BLaER1 treated with 17β-estradiol and CSF1 and Interleukin-3, amounts not matched to agents 10 nM and 100 nM (cell line): Measurements from ENCODE around the gene KIF3A.

Experiments
- H3K27ac ChIP-seq, 11 experiments: shearing (Covaris generic); formaldehyde crosslinking; 2 replicates each; pipeline ENCODE4 v1.8.1; 2022
- H3K27me3 ChIP-seq, 11 experiments: shearing (Covaris generic); formaldehyde crosslinking; 2 replicates each; pipeline ENCODE4 v1.8.1; 2022
- H3K36me3 ChIP-seq, 11 experiments: shearing (Covaris generic); formaldehyde crosslinking; 2 replicates each; pipeline ENCODE4 v1.8.1; 2022
- H3K4me1 ChIP-seq, 10 experiments: shearing (Covaris generic); formaldehyde crosslinking; 2 replicates each; pipeline ENCODE4 v1.8.1; 2022
- H3K4me2 ChIP-seq, 11 experiments: shearing (Covaris generic); formaldehyde crosslinking; 2 replicates each; pipeline ENCODE4 v1.8.1; 2022
- H3K4me3 ChIP-seq, 10 experiments: shearing (Covaris generic); formaldehyde crosslinking; 2 replicates each; pipeline ENCODE4 v1.8.1; 2022
- H3K9ac ChIP-seq, 11 experiments: shearing (Covaris generic); formaldehyde crosslinking; 2 replicates each; pipeline ENCODE4 v1.8.1; 2022
- H3K9me3 ChIP-seq, 11 experiments: shearing (Covaris generic); formaldehyde crosslinking; replicated peaks in 1 of 11; 2 replicates each; pipeline ENCODE4 v1.8.1; 2022
- H4K20me1 ChIP-seq, 11 experiments: shearing (Covaris generic); formaldehyde crosslinking; 2 replicates each; pipeline ENCODE4 v1.8.1; 2022
- Cebpa-rat ChIP-seq, 11 experiments: shearing (Covaris generic); IDR thresholded peaks; 2 replicates each; pipeline ENCODE4 v1.8.1; 2022

KIF3A gene

DNA sequence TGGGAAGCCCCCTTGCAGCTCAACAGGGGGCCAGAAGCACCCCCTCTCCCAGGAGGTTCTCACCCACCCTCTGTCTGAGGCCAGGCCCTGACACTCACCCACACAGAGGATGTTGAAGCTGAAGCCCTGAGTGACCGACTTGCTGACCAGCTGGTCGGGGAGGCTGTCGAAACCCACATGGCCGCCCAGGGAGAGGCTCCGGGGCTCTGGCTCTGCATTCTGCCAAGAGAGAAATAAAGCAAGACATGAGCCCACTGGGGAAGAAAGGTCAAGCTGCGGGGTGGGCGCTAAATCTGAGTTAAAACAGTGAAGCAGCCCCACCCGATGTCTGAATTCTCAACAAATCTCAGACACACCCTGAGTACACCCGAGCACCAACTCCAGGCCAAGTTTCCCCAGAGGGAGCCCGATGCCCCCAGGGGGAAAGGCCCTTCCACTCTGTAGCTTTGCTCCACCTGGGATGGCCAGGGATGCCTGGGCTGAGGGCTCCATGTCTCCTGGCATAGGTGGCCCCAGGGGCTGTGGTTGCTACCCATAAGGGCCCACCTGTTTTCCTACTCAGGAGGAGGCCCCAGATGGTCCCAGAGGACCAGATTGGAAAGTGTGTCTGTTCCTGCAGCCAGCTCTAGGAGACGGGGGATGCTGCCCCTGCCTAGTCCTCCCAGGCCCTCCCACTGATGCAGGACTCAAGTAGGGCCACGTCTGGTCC lies 28.1 kb upstream of the KIF3A start:
- Histone ChIP-seq H3K9ac (no peak overlapping the region), H3K4me3 (no peak overlapping the region), H3K4me2 (peak overlapping the region in 5 of 11 experiments; percentile 4 to 71 (median 64); a peak in 3 of 22 replicates), H4K20me1 (peaks cover 0 to 7% (median 0%) of the 10 kb centered on the region in 11 experiments; a peak in 2 of 22 replicates), H3K27ac (peak overlapping the region in 2 of 11 experiments; percentile 26 to 42; a peak in 2 of 22 replicates), H3K27me3 (no peaks in the 10 kb centered on the region), H3K9me3 (no peaks in the 10 kb centered on the region), H3K36me3 (peaks cover 0 to 50% (median 22%) of the 10 kb centered on the region in 11 experiments; a peak in 17 of 22 replicates), H3K4me1 (peaks cover 23 to 63% (median 40%) of the 10 kb centered on the region in 10 experiments; a peak in 19 of 20 replicates)
- TF ChIP-seq Cebpa-rat (IDR thresholded peaks at IDR 0.05) = no peak

DNA sequence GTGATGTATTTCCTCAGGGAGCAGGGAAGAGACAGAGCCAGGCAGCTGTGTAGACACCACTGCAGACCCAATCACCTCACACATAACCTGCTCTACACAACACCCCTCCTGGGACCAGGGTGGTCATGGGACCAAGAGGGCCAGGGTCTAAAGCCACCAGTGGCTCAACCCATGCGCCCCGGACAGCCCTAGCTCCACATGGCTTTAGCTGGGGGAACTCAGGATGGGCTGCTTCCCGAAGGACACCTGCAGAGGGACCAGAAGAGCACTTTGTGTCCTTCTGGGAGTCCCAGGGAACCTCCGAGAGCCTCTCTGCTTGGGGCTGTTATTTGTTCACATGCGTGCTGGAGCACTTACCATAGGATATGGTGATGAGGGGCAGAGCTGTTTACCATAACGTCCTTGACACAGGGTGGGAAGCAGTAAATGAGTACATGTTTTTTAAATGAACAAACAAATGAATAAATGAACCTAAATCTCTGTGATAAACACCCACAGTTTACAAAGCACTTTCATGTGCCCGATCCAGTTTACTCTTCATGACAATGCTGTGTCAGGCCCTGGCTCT lies 27.4 kb upstream of the KIF3A start:
- H3K4me1 ChIP-seq = peaks cover 22 to 63% (median 39%) of the 10 kb centered on the region in 10 experiments; a peak in 19 of 20 replicates
- H3K27me3 ChIP-seq = no peaks in the 10 kb centered on the region
- peaks cover 0 to 57% (median 29%) of the 10 kb centered on the region in 11 experiments; a peak in 19 of 22 replicates for H3K36me3 ChIP-seq
- no peak overlapping the region for H3K27ac ChIP-seq
- no peak overlapping the region for H3K9ac ChIP-seq
- no peaks in the 10 kb centered on the region for H3K9me3 ChIP-seq
- H4K20me1 ChIP-seq = peaks cover 0 to 7% (median 0%) of the 10 kb centered on the region in 11 experiments; a peak in 1 of 22 replicates
- H3K4me3 ChIP-seq = no peak overlapping the region
- no peak overlapping the region for H3K4me2 ChIP-seq
- no peak for TF ChIP-seq Cebpa-rat (IDR thresholded peaks at IDR 0.05)

DNA sequence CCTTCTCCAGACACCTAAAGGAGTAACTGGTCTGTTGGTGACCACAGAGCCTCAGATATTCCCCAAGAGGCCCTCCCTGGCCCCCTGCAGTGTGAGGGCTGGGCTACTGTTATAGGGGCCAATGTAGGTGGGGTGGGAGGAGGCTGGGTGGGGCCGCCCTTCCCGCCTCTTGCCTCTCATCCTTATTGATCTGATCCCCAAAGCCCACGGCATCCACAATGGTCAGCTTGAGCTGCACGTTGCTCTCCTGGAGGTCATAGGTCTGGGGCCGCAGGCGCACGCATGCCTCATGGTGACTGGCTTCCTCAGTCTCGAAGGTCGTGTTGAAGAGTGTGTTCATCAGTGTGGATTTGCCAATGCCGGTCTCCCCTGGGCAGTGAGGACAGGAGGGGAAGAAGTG lies 26.7 kb upstream of the KIF3A start:
- no peaks in the 10 kb centered on the region for H3K9me3 ChIP-seq
- peak overlapping the region in 3 of 11 experiments; percentile 33 to 58 (median 46); a peak in 4 of 22 replicates for H3K27ac ChIP-seq
- peak overlapping the region in 3 of 11 experiments; percentile 83 to 85 (median 83); a peak in 7 of 22 replicates for H3K4me2 ChIP-seq
- H3K36me3 ChIP-seq = peaks cover 0 to 64% (median 31%) of the 10 kb centered on the region in 11 experiments; a peak in 19 of 22 replicates
- H4K20me1 ChIP-seq = peaks cover 0 to 7% (median 0%) of the 10 kb centered on the region in 11 experiments; a peak in 1 of 22 replicates
- H3K9ac ChIP-seq = no peak overlapping the region
- no peaks in the 10 kb centered on the region for H3K27me3 ChIP-seq
- H3K4me1 ChIP-seq = peaks cover 22 to 63% (median 39%) of the 10 kb centered on the region in 10 experiments; a peak in 19 of 20 replicates
- TF ChIP-seq Cebpa-rat (IDR thresholded peaks at IDR 0.05) = no peak
- H3K4me3 ChIP-seq = no peak overlapping the region

DNA sequence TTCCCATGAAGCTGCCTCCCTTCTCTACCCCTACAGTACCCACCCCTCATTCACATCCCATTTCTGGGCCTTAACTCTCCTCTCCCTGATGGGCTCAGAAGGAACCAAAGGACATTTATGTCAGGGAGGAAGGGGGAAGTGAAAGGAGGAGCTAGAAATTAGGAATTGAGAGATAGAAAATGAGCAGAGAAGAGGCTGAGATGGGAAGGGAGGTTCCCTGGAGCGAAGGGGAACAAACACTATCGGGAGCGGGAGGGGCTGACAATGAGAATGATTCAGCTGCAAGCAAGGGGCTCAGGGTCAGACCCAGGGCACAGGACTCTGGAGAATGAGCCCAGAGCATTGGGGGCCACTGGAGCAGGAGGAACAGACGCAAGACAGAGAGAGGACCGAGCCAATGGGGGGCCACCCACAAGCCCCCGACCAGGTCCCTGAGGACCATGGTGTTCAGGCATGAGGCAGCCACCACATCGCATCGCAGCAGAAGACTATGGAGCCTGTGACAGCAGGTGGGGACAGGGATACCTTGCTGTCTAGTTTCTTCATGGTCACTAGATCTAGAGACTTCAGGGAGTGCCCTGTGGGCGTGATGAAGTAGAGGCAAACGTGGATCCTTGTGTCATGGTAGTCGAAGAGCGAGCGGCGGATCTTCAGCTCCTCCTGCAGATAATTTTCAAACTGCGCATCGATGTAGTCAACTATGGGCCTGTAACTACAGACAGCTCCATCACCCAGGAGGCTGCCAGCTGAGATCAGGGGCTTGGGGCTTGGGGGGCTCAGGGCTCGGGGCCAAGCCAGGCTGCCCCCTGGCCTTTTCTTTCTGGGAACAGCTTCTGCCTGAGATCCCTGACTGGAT lies 26.1 kb upstream of the KIF3A start:
- peak overlapping the region in 5 of 11 experiments; percentile 51 to 85 (median 83); a peak in 10 of 22 replicates for H3K4me2 ChIP-seq
- H3K27ac ChIP-seq = peak overlapping the region in 4 of 11 experiments; percentile 23 to 58 (median 40); a peak in 6 of 22 replicates
- TF ChIP-seq Cebpa-rat (IDR thresholded peaks at IDR 0.05) = no peak
- peak overlapping the region in 1 of 11 experiments; percentile 18; a peak in 1 of 22 replicates for H3K9ac ChIP-seq
- H3K4me1 ChIP-seq = peaks cover 22 to 58% (median 38%) of the 10 kb centered on the region in 10 experiments; a peak in 19 of 20 replicates
- H3K27me3 ChIP-seq = no peaks in the 10 kb centered on the region
- H3K4me3 ChIP-seq = no peak overlapping the region
- 0 out of 22 replicates have a peak, but pooled peaks cover 0 to 5% (median 0%) of the 10 kb centered on the region in 11 experiments for H4K20me1 ChIP-seq
- H3K36me3 ChIP-seq = peaks cover 5 to 70% (median 32%) of the 10 kb centered on the region in 11 experiments; a peak in 20 of 22 replicates
- no peaks in the 10 kb centered on the region for H3K9me3 ChIP-seq

- Histone ChIP-seq H3K4me3 (no peak overlapping the region), H3K4me2 (peak overlapping the region in 5 of 11 experiments; percentile 51 to 85 (median 83); a peak in 7 of 22 replicates), H3K36me3 (peaks cover 12 to 73% (median 35%) of the 10 kb centered on the region in 11 experiments; a peak in 20 of 22 replicates), H3K4me1 (peaks cover 12 to 48% (median 28%) of the 10 kb centered on the region in 10 experiments; a peak in 19 of 20 replicates), H3K27me3 (no peaks in the 10 kb centered on the region), H3K27ac (peak overlapping the region in 3 of 11 experiments; percentile 4 to 46 (median 14); a peak in 2 of 22 replicates), H4K20me1 (no peaks in the 10 kb centered on the region), H3K9me3 (no peaks in the 10 kb centered on the region), H3K9ac (no peak overlapping the region)
- TF ChIP-seq Cebpa-rat (IDR thresholded peaks at IDR 0.05) = no peak
Observed at GRCh38 chr5:132762246-132763000, 25.1 kb upstream of the KIF3A start.

DNA sequence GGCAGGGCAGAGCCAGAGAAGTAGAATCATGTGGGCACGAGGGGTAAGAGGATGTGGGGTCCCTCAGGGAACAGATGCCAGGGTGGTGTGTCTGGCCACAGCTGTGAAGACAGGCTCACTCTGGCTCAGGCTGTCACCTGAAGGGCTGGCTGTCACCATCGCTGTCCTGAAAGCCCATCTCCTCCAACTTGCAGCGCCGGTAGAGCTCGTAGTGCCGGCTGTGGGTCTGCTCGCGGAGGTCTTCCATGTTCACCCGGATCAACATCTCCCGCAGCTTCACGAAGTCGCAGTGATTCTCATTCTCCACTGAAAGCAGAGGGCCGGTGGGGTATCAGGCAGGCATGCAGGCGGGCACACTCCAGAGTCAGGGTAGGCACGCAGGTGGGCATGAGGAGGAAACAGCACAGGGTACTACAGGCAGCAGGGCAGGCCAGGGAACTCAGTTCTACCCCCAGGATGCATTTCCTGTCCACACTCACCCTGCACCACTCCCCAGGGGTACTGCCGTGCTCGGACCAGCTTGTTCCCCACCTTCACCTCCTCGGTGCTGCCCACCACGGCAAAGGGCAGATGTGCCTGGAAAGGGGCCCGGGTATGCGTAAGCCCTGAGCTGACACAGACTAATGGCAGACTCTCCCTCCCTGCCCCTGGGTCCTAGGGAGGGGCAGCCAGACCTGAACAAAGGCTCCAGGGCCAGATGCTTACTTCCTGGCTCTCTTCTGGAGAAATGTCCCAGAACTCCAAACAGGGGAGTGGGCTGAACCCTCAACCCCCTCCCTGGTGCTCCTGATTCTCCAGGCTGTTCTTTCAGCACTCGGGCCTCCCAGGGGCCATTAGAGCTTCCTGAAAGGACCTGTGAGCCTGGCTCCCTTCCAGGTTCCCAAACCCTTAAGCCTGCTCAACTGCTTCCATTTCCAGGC lies 24.2 kb upstream of the KIF3A start:
- peak overlapping the region in 1 of 11 experiments; percentile 11; a peak in 1 of 22 replicates for H3K4me2 ChIP-seq
- H4K20me1 ChIP-seq = no peaks in the 10 kb centered on the region
- H3K27me3 ChIP-seq = no peaks in the 10 kb centered on the region
- no peak overlapping the region for H3K4me3 ChIP-seq
- peak overlapping the region in 1 of 11 experiments; percentile 4; a peak in 1 of 22 replicates for H3K27ac ChIP-seq
- peaks cover 3 to 40% (median 21%) of the 10 kb centered on the region in 10 experiments; a peak in 15 of 20 replicates for H3K4me1 ChIP-seq
- no peak overlapping the region for H3K9ac ChIP-seq
- no peak for TF ChIP-seq Cebpa-rat (IDR thresholded peaks at IDR 0.05)
- no peaks in the 10 kb centered on the region for H3K9me3 ChIP-seq
- H3K36me3 ChIP-seq = peaks cover 12 to 73% (median 38%) of the 10 kb centered on the region in 11 experiments; a peak in 20 of 22 replicates
